Ishikawa (cell line): Measurements from ENCODE around the gene CFI.

Experiments used
- CEBPB ChIP-seq: IDR thresholded peaks from 2 replicates; pipeline ENCODE4 v1.6.1; 2012
- CREB1 ChIP-seq: IDR thresholded peaks from 2 replicates; pipeline ENCODE4 v1.6.1; 2012; ENCODE audit warnings: low read depth
- EP300 ChIP-seq: IDR thresholded peaks from 2 replicates; pipeline ENCODE4 v1.6.1; 2012; ENCODE audit warnings: borderline replicate concordance

- no peak for TF ChIP-seq CEBPB
- no peak for TF ChIP-seq CREB1
- TF ChIP-seq EP300: no peak
These were observed 103.1 kb downstream of the CFI start for GRCh38 chr4:109698656-109699055.
